Omental fat pad (tissue), 4 donors: ENCODE measurements around the gene NMNAT2. TPM values are rescaled to one million over a fixed set of nuclear protein-coding genes. Genes with fewer than 3 reads are reported as not detected.
"Not testable (repeated sequence)": the region's sequence is repeated elsewhere in the genome, so short reads cannot be mapped to it uniquely, and the experiment has no call there.

Source experiments
- ATAC-seq: fragments of 150-250 bp; one replicate; pipeline ENCODE4 v1.9.1; 2016; ENCODE audit warnings: mild to moderate bottlenecking, moderate library complexity; ENCODE audit not compliant: low FRiP score
- DNase-seq: peaks from one replicate; pipeline ENCODE4 v3.0.0-alpha.2; 2019; ENCODE audit warnings: low spot score
- total RNA-seq, 4 donors: library from RNA; depleted of rRNA; stranded (reverse); fragments of >200 nt; gene quantifications; one replicate each; pipeline ENCODE4 v1.1.0, GENCODE V29; 2016
- TF ChIP-seq, protein P1 (sequence below), 3 donors: fragments of 450-650 bp; IDR thresholded peaks; one replicate each; pipeline ENCODE4 v1.5.1; 2016 to 2017; ENCODE audit warnings: antibody characterized with exemption in 3 of 3, mild to moderate bottlenecking in 3 of 3, moderate library complexity in 2 of 3

NMNAT2 gene
- total RNA-seq, 4 donors from 2014 or later: 0.84 to 11.3 (median 5.2) TPM

DNA sequence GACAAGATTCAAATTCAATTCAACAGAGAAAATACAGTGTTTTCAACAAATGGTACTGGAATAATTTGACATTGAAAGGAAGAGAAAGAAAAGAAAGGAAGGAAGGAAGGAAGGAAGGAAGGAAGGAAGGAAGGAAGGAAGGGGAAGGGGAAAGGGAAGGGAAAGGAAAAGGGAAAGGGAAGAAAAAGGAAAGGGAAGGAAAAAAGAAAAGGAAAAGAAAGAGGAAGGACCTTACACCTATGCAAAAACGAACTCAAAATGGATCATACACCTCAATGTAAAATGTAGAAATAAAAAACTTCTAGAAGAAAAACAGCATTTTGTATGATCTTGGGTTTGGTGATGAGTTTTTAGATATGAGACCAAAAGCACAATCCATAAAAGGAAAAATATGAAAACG, 19.9 kb upstream of the NMNAT2 start:
- DNase-seq: no peak
- TF ChIP-seq, protein P1, sequence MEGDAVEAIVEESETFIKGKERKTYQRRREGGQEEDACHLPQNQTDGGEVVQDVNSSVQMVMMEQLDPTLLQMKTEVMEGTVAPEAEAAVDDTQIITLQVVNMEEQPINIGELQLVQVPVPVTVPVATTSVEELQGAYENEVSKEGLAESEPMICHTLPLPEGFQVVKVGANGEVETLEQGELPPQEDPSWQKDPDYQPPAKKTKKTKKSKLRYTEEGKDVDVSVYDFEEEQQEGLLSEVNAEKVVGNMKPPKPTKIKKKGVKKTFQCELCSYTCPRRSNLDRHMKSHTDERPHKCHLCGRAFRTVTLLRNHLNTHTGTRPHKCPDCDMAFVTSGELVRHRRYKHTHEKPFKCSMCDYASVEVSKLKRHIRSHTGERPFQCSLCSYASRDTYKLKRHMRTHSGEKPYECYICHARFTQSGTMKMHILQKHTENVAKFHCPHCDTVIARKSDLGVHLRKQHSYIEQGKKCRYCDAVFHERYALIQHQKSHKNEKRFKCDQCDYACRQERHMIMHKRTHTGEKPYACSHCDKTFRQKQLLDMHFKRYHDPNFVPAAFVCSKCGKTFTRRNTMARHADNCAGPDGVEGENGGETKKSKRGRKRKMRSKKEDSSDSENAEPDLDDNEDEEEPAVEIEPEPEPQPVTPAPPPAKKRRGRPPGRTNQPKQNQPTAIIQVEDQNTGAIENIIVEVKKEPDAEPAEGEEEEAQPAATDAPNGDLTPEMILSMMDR (IDR thresholded peaks at IDR 0.05): no peak
- ATAC-seq: no peak

DNA sequence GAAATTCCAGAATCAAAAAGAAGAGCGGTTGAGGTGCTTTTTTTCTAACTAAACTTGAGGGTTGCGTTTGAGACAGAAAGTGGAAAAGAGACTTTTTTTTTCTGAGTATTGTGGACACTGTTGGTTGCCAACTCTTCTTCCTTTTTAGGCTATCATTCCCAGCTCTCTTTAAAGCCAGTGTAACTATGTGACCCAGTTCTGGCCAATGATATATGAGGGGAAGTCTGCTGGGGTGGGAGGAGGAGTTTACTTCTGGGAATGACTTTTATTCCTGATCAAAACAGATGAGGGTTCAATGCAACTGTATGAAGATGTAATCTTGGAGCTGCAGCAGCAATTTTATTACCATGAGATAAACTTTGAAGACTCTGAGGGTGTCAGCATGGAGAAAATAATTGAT, 17.3 kb upstream of the NMNAT2 start:
- no peak for DNase-seq
- TF ChIP-seq, protein P1 (IDR thresholded peaks at IDR 0.05): no peak
- no peak for ATAC-seq

DNA sequence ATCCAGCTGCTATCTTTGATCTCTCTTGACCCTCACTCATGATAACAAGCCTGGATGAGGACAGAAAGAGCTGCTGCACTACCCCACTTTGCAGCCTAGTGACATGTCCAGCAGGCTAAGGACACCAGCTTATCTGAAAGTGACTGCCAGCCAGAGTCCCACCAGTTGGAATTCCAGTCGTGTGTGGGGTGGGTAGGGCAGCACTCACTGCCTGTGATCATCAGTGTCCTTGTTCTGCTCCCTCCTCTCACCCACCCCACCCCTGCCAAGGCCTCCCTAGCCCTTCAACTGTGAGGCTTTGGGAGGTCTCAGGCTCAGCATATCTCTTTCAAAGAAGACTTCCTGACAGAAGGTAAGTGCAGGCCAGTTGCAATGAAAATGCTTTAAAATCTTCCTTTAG, 15.5 kb upstream of the NMNAT2 start:
- DNase-seq (no peak), ATAC-seq (no peak)
- TF ChIP-seq, protein P1 (IDR thresholded peaks at IDR 0.05): no peak

DNA sequence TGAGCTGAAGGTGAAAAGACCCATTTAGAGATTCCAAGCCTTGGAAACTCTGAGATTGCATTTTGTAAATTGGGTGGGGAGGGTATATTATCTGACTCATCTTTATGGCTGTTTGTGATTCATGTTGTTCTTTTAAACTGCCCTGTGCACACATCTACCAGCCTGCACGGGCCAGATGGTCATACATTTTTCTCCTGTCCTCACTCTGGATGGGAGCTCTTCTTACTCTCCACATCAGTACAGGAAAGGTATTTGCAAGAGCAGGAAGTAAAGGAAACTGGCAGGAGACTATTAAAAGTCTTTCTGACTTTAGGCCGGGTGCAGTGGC, 14.3 kb upstream of the NMNAT2 start:
- DNase-seq (no peak), ATAC-seq (no peak)
- TF ChIP-seq, protein P1 (IDR thresholded peaks at IDR 0.05): no peak

DNA sequence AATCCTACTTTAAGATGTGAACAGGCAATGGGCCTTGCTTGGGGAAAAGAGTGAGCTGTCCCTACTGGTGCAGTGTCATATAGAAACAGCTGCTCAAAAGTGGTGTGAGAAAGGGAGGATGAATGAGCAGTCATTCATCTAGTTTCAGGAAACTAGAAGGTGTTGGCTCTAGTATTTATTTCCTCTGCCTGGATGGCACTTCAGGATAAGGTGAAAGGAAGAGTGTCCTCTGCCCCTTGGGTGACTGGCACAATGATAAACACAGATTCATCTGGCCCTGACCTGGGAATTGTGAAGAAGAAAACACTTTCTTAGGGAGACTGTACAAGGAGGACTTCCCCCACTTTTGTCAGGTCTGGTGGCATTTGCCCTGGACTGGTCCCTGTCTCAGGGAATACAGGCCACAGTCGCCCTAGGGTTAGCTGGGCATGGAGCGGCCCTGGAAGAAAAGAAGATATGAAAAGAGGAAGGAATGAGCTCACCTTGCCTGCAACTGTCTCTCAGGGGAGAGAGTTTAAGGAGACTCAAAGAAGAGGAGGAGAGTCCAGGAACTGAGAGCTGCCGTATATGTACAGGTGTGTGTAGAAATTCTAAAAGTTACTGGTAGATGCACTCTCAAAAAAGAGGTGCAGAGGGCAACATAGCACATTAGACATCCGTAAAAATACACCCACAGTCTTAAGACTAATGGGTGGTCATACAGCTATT, 13.8 kb upstream of the NMNAT2 start:
- DNase-seq (no peak), ATAC-seq (no peak)
- TF ChIP-seq, protein P1 (IDR thresholded peaks at IDR 0.05): no peak

DNA sequence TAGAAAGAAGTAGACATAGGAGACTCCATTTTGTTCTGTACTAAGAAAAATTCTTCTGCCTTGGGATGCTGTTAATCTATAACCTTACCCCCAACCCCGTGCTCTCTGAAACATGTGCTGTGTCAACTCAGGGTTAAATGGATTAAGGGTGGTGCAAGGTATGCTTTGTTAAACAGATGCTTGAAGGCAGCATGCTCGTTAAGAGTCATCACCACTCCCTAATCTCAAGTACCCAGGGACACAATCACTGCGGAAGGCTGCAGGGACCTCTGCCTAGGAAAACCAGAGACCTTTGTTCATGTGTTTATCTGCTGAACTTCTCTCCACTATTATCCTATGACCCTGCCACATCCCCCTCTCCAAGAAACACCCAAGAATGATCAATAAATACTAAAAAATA, 9.4 kb upstream of the NMNAT2 start:
- not testable (repeated sequence) for ATAC-seq, DNase-seq

DNA sequence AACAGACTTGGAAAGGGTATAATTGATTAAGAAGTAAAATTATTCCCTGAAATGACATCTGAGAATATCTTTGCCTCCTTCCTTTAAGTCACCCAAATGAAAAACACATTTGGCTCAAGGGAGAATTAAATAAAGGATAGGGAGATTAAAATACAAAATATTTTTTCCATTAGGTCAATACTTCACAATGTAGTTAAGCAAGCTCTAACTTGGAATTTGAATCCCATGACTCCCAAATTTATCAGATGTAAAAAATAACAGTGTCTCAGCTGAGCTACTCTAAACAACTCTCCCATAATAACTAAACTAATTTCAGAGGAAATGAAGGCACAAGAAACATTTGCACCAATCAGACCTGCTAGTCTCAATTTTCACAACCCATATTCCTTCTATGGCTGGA, 6.5 kb upstream of the NMNAT2 start:
- no peak for ATAC-seq
- TF ChIP-seq, protein P1 (IDR thresholded peaks at IDR 0.05): no peak

More for the DNA sequence above, 6.5 kb upstream of the NMNAT2 start:
- DNase-seq: no peak
